ENCODE measurements around the gene PPEF2.
"Not testable (repeated sequence)": the region's sequence is repeated elsewhere in the genome, so short reads cannot be mapped to it uniquely, and the experiment has no call there.

The PPEF2 gene

DNA sequence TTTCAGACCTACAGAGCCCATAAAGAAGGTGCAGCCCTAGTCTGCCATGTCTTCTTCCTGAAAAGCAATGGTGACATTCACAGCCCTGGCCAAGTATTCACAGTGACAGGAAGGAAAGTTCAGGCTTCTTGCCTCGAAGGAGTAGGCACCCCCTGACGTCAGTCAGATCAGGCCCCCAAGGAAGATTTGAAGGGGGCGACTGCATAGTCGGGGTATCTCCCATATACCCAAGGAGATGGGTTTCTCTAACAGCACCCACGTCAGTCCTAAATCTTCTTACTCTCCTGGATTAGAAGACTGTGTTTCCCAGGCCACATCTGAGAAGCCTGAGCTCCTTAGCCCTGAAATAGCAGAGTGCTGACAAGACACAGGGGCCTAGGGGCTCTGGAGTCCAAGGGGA lies at the start of gene PPEF2:
TSS of gene PPEF2 (minus strand) at position 101 of the 400 bp plus-strand sequence. CDS start 6,127 bp downstream, outside the sequence.
- DNase-seq (ENCODE audit: low read depth): no peak

DNA sequence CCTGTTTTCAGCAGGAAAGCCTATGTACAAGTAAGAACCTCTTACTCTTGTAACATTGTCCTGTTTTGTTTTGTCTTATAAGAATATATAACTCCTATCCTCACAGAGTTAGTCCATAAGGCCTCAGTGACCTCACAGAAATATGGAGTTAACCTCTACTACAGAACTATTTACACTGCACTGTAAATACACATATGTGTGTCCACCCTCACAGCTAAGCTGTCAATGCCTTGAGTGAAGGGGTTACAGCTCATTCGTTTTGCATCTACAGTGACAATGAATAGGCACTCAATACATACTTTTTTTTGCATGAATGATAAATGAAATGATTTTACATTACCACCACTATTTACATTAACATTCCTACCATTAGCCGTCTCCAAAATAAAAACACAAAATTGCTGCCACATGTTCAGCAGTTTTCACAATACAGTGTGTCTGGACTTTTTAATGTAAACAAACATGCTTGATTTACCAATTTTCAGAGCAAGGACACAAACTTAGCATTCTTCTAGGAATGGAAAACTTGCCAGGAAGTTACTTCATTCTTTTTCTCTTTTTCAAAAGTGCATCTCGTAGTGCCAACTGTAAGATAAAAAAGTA lies 48.1 kb upstream of the PPEF2 start:
- no peak for DNase-seq (ENCODE audit: low read depth)

DNA sequence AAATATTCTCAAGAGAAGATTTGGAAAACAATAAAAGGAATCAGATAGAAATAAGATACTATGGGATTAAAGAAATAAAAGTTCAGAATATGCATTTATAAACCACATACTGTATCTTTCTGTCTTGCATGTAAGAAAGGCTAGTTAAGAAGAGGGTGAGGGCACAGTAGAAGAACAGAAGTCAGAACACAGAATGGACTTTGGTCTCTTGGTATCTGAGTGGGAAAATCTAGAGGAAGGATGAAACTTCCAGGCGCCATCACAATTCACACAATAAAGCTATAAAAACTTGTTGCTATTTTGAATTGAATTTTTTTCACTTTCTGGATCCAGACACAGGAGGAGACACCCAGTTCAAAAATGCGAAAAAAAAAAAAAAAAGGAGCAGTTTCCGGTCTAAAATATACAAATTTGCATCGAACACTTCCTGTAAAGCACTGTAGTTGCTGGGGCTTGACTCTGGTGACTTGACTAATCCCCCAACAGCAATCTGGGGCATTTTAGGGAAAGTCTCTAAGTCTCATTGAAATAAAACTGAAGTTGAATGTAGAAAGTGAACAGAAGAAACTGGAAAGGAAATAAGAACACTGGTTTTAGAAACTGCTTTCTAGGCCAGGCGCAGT lies 46.7 kb upstream of the PPEF2 start:
- DNase-seq (ENCODE audit: low read depth): no peak

- DNase-seq (ENCODE audit: low read depth): peak; percentile 63
These were observed 38.5 kb upstream of the PPEF2 start, which contains the start of gene NAAA for GRCh38 chr4:75940692-75941253. NAAA (minus strand) TSS chr4:75941013; CDS start chr4:75940949, 64 bp downstream.

- DNase-seq (ENCODE audit: low read depth): peak; percentile 57
These were observed 37.8 kb upstream of the PPEF2 start for GRCh38 chr4:75939890-75940691.

DNA sequence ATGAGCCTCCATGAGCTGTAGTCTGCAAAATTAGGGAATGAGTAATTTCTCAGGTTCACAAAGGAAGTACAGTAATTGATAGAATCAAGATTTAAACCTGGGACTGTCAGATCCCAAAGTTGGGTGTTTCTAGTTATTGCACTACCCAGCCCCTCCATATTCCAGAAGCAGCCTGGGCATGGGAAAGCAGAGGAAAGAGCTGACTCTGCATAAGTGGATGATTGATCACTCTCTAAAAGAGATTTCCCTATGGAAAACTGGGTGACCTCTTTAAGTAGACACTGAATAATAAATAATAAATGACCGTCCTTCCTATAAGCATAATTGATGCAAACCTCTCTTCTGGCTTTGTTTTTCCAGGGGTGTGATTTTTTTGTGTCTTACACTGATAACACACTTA lies 33.4 kb upstream of the PPEF2 start:
- DNase-seq (ENCODE audit: low read depth): no peak

GRCh38 chr4:75930152-75930551 lies 27.9 kb upstream of the PPEF2 start:
- DNase-seq (ENCODE audit: low read depth): no peak

DNA sequence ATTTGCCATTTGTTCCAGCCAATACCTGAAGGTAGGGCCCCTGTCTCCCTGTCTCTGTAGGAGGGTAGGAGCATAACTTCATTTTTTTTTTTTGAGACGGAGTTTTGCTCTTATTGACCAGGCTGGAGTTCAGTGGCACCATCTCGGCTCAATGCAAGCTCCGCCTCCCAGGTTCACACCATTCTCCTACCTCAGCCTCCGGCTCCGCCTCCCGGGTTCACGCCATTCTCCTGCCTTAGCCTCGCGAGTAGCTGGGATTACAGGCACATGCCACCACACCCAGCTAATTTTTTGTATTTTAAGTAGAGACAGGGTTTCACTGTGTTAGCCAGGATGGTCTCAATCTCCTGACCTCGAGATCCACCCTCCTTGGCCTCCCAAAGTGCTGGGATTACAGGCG lies 22.7 kb upstream of the PPEF2 start:
- DNase-seq (ENCODE audit: low read depth): not testable (repeated sequence)

DNA sequence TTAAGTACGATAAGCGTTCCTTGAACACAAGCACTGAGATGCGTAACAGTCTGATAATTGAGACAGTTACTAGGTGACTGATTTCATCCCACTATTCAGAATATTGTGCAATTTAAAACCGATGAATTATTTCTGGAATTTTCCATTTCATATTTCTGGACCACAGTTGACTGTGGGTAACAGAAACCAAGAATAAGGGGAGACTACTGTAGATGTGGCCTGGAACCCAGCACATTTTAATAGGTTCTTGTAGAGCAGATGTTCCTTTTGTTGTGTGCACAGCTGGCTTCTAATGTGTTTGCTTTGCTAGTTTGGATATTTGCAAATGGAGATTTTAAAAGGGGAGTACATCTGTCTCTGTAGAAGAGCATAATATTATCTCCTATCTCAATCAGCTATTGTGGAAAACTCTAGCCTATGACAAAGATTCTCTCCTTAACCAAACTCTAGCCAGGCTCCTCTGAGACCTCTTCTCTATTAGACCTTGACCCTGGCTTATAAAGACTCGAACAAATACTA lies 22.1 kb upstream of the PPEF2 start:
- DNase-seq (ENCODE audit: low read depth): no peak

- no peak for DNase-seq (ENCODE audit: low read depth)
These were observed 20.3 kb upstream of the PPEF2 start for GRCh38 chr4:75922588-75922987.

- DNase-seq (ENCODE audit: low read depth): no peak
These were observed 19.7 kb upstream of the PPEF2 start for GRCh38 chr4:75921910-75922309.

DNA sequence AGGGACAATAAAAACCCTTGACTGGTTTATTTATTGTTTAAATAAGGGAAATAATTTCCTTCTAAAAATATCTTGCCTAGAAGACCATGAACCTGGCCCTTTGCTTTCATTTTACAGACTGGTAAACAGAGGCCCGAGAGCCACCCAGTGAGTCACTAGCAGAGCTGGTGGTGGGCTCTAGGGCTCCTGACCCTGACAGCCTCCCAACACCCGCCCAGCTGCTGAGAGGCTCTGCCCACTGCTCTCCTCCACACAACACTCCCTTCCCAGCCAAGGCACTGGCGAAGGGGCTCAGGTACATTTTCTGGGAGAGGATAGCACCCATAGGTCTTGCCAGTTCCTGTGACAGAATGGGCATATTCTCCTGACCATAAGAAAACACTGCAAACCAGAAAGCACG lies 18.1 kb upstream of the PPEF2 start:
- no peak for DNase-seq (ENCODE audit: low read depth)

DNA sequence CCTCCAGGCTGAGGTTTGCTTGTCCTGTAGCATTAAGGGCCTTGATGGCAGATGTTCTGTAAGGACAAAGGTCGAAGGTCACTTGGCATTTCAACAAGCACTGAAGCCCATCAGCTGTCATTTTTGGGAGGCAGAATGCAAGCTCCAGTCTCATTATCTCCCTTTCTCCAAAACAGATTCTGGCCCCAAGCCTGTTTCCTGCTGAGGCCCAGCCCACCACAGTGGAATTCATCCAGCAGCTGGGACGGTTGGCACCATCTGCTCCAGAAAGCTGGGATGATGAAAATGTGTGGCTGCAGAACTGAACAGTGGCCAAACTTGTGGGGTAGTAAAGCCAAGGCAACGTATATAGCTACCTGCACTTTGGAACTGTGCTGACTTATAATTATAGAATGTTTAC lies 17.7 kb upstream of the PPEF2 start:
- DNase-seq (ENCODE audit: low read depth): no peak

GRCh38 chr4:75916091-75916661 lies 13.9 kb upstream of the PPEF2 start:
- DNase-seq (ENCODE audit: low read depth): no peak

DNA sequence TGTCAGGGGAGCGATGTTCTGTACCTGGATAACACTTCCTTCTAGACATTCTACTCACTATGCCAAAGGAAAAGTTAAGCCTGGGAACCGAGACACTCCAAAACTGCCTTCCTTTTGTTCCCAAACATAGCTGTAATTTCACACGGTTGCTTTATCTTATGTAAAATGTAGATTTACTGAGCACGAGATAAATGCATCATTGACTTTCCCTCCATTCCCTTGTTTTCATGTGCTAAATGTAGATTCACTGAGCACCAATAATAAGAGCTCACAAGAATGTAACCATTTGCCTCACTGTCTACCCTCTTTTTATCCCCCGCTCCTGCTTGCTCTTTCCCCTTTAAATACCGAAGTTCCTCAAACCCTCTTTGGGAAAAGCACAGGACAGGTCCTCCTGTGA lies 10.7 kb upstream of the PPEF2 start:
- no peak for DNase-seq (ENCODE audit: low read depth)

DNA sequence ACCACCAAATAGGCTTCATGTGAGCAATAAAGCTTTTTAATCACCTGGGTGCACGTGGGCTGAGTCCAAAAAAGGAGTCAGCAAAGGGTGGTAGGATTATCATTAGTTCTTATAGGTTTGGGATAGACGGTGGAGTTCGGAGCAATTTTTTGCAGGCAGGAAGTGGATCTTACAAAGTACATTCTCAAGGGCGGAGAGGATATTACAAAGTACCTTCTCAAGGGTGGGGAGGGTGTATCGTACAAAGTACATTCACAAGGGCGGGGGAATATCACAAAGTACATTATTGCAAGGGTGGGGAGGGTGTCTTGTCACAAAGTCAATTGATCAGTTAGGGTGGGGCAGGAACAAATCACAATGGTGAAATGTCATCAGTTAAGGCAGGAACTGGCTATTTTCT lies 8.6 kb upstream of the PPEF2 start:
- not testable (repeated sequence) for DNase-seq (ENCODE audit: low read depth)

DNA sequence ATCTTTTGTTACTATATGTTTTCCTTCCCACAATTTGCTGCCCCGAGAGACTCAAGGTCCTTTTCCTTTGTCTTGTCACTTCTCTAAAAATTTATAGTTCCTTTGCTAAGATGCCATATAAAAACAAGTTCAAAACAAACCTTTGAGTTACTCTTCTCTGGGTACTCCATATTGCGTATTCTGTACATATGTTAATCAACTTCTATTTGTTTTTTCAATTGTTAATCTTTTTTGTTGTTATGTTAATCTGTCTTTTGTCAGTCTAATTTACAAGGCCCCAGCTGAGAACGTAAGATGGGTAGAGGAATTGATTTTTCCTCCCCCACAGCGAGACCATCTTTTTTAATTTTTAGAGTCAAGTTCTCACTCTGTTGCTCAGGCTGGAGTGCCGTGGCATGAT lies 7.2 kb upstream of the PPEF2 start:
- DNase-seq (ENCODE audit: low read depth): no peak

- no peak for DNase-seq (ENCODE audit: low read depth)
These were observed 6.3 kb upstream of the PPEF2 start for GRCh38 chr4:75908555-75908954.

DNA sequence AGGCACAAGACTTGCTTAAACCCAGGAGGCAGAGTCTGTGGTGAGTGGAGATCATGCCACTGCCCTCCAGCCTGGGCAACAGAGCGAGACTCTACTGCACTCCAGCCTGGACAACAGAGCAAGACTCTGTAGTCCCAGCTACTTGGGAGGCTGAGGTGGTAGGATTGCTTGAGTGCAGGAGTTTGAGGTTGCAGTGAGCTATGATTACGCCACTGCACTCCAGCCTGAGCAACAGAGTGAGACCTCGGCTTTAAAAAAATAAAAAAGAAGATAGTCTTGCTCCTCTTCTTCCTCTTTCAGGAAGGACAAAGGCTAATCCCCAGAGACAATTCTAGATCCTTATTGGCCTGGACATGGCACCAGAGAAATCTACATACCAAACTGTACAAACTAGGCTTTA lies 5.7 kb upstream of the PPEF2 start:
- no peak for DNase-seq (ENCODE audit: low read depth)

- no peak for DNase-seq (ENCODE audit: low read depth)
These were observed 1.8 kb upstream of the PPEF2 start for GRCh38 chr4:75904076-75904475.

- no peak for DNase-seq (ENCODE audit: low read depth)
These were observed 3.7 kb downstream of the PPEF2 start for GRCh38 chr4:75898536-75898935.

GRCh38 chr4:75895744-75896314 lies 6.4 kb downstream of the PPEF2 start:
- DNase-seq (ENCODE audit: low read depth): no peak
